HepG2 (cell line): Measurements from ENCODE around the gene GAS2. TPM values are rescaled to one million over a fixed set of nuclear protein-coding genes. Genes with fewer than 3 reads are reported as not detected.

ENCODE experiments used
- CREB1 ChIP-seq, 2 experiments: fragments of 450-650 bp in 1 of 2; IDR thresholded peaks; 2 replicates each; pipeline ENCODE4 v1.6.1; 2016 to 2017; ENCODE audit warnings: control low read depth in 1 of 2, mild to moderate bottlenecking in 1 of 2, missing compliant biosample characterization in 1 of 2, missing genetic modification characterization in 1 of 2
- ESRRA ChIP-seq: sonication (generic); formaldehyde crosslinking; IDR thresholded peaks from 2 replicates; pipeline ENCODE4 v1.5.1; 2020; ENCODE audit warnings: mild to moderate bottlenecking, low read depth, missing genetic modification reagents
- HDAC1 ChIP-seq: sonication (generic); formaldehyde crosslinking; IDR thresholded peaks from 2 replicates; pipeline ENCODE4 v1.5.1; 2020; ENCODE audit warnings: mild to moderate bottlenecking, missing genetic modification reagents
- ISX ChIP-seq: sonication (generic); formaldehyde crosslinking; conservative IDR thresholded peaks from 2 replicates; pipeline ENCODE4 v1.5.0; 2020; ENCODE audit warnings: missing genetic modification reagents
- NBN ChIP-seq: fragments of 450-650 bp; conservative IDR thresholded peaks from 2 replicates; pipeline ENCODE4 v1.6.1; 2017
- RBAK ChIP-seq: sonication (generic); formaldehyde crosslinking; IDR thresholded peaks from 2 replicates; pipeline ENCODE4 v1.5.1; 2020; ENCODE audit warnings: mild to moderate bottlenecking, missing genetic modification reagents
- REXO4 ChIP-seq: sonication (generic); formaldehyde crosslinking; IDR thresholded peaks from 2 replicates; pipeline ENCODE4 v1.8.0; 2022; ENCODE audit warnings: missing genetic modification reagents, mild to moderate bottlenecking, borderline replicate concordance
- SMC3 ChIP-seq: IDR thresholded peaks from 2 replicates; pipeline ENCODE4 v1.6.1; 2011; ENCODE audit warnings: low read length, improper control_type of control experiment
- SNAI1 ChIP-seq: sonication (generic); formaldehyde crosslinking; IDR thresholded peaks from 2 replicates; pipeline ENCODE4 v1.5.0; 2020; ENCODE audit warnings: mild to moderate bottlenecking, missing genetic modification reagents, borderline replicate concordance
- SOX13 ChIP-seq, 3 experiments: fragments of 450-650 bp in 1 of 3; sonication (generic) in 1 of 3; formaldehyde crosslinking in 1 of 3; IDR thresholded peaks in 2 of 3; conservative IDR thresholded peaks in 1 of 3; 2 replicates each; pipeline versions ENCODE4 v1.5.0 to v1.6.1; 2016 to 2020; ENCODE audit warnings: antibody characterized with exemption in 1 of 3, mild to moderate bottlenecking in 1 of 3, missing compliant biosample characterization in 1 of 3, missing genetic modification reagents in 1 of 3, moderate library complexity in 1 of 3
- STAG1 ChIP-seq: sonication (generic); formaldehyde crosslinking; IDR thresholded peaks from 2 replicates; pipeline ENCODE4 v1.4.0; 2020; ENCODE audit warnings: missing genetic modification reagents
- SUZ12 ChIP-seq: fragments of 150-350 bp; IDR thresholded peaks from 2 replicates; pipeline ENCODE4 v1.6.1; 2014; ENCODE audit warnings: low read depth, low read length
- TEAD3 ChIP-seq: optimal IDR thresholded peaks from 2 replicates; pipeline ENCODE3; 2016; ENCODE audit warnings: borderline replicate concordance
- ZFP41 ChIP-seq: sonication (generic); formaldehyde crosslinking; IDR thresholded peaks from 2 replicates; pipeline ENCODE4 v1.4.0; 2020; ENCODE audit warnings: mild to moderate bottlenecking, missing genetic modification reagents, borderline replicate concordance
- ZFYVE20 ChIP-seq: sonication (generic); formaldehyde crosslinking; IDR thresholded peaks from 2 replicates; pipeline ENCODE4 v1.8.0; 2023; ENCODE audit warnings: low read depth, mild to moderate bottlenecking, moderate library complexity, missing genetic modification reagents, borderline replicate concordance
- ZNF101 ChIP-seq: sonication (generic); formaldehyde crosslinking; IDR thresholded peaks from 2 replicates; pipeline ENCODE4 v1.4.0; 2020; ENCODE audit warnings: mild to moderate bottlenecking, low read depth, missing genetic modification reagents, borderline replicate concordance
- ZNF17 ChIP-seq: sonication (generic); formaldehyde crosslinking; IDR thresholded peaks from 2 replicates; pipeline ENCODE4 v1.5.0; 2020; ENCODE audit warnings: mild to moderate bottlenecking, missing genetic modification reagents
- ZNF224 ChIP-seq: sonication (generic); formaldehyde crosslinking; IDR thresholded peaks from 2 replicates; pipeline ENCODE4 v1.5.0; 2020; ENCODE audit warnings: mild to moderate bottlenecking, missing genetic modification reagents
- ZNF33B ChIP-seq: sonication (generic); formaldehyde crosslinking; IDR thresholded peaks from 2 replicates; pipeline ENCODE4 v1.5.1; 2020; ENCODE audit warnings: mild to moderate bottlenecking, missing genetic modification reagents
- ZNF644 ChIP-seq: IDR thresholded peaks from 2 replicates; pipeline ENCODE4 v1.6.1; 2016; ENCODE audit warnings: low read depth
- ZNF713 ChIP-seq: sonication (generic); formaldehyde crosslinking; IDR thresholded peaks from 2 replicates; pipeline ENCODE4 v1.4.0; 2020; ENCODE audit warnings: mild to moderate bottlenecking, missing genetic modification reagents
- ZNF772 ChIP-seq: sonication (generic); formaldehyde crosslinking; IDR thresholded peaks from 2 replicates; pipeline ENCODE4 v1.5.0; 2020; ENCODE audit warnings: mild to moderate bottlenecking, missing genetic modification reagents
- polyA plus RNA-seq, 8 experiments: library from polyadenylated mRNA; depleted of rRNA in 3 of 8; stranded (reverse) in 7 of 8; unstranded in 1 of 8; fragments of >200 nt; fragmentation: Illumina TruSeq in 4 of 8; extraction: Trizol in 4 of 8; gene quantifications; 2 replicates each; pipeline versions ENCODE4 v1.2.1 to v1.2.3, GENCODE V29; 2011 to 2016; ENCODE audit warnings: low read depth in 4 of 8, missing spikeins in 1 of 8, mixed read lengths in 1 of 8; ENCODE audit not compliant: insufficient read depth in 1 of 8
- total RNA-seq, 5 experiments: library from RNA; depleted of rRNA; stranded (reverse); fragments of >200 nt; fragmentation: Illumina TruSeq; extraction: Trizol; gene quantifications; 2 replicates each; pipeline ENCODE4 v1.2.3, GENCODE V29; 2016; ENCODE audit warnings: low read depth in 1 of 5
- TF ChIP-seq, protein P1 (sequence below): sonication (generic); formaldehyde crosslinking; IDR thresholded peaks from 2 replicates; pipeline ENCODE4 v1.5.1; 2020; ENCODE audit warnings: mild to moderate bottlenecking, moderate library complexity, missing genetic modification reagents
- TF ChIP-seq, protein P2 (sequence below): sonication (generic); formaldehyde crosslinking; IDR thresholded peaks from 2 replicates; pipeline ENCODE4 v1.5.0; 2020; ENCODE audit warnings: mild to moderate bottlenecking, missing genetic modification reagents, moderate library complexity
- TF ChIP-seq, protein P3 (sequence below): IDR thresholded peaks from 2 replicates; pipeline ENCODE4 v1.6.1; 2012; ENCODE audit warnings: low read depth, low read length, improper control_type of control experiment

GAS2 gene
- total and polyA plus RNA-seq, 2 of the 13 experiments (the other 11 are each of a cell fraction or from before 2014, with no cell fraction given) = 26.0 to 85.1 TPM

DNA sequence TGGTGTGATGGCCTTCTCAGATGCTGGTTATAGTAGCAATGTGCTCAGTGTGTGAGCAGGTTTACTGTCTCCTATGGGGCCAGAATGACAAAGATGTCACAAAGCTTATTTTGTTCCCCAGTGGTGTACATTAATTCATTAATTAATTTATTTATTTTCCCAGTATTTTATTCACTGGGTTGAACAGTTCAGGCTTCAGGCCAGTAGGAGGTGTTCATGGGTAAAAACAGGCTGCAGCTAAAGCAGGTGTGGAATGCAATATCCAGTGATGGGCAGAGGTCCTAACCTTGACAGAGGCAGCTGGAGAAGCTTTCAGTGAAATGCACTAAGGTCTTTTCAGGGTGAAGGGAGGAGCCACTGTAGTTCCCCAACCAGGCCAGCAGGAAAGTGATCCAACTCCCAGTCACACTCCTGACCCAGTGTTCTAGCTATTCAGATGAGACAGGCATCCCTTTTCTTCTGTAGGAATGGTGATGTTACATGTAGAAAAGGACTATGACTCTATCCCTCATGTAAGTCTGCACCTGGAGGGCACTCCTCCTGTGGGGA lies 33.0 kb upstream of the GAS2 start (continued):
- no peak for TF ChIP-seq ISX (CRISPR knock-in tag)
- TF ChIP-seq HDAC1 = no peak
- TF ChIP-seq RBAK (CRISPR knock-in tag) = no peak
- no peak for TF ChIP-seq ZNF101 (CRISPR knock-in tag)
- TF ChIP-seq ZNF17 = no peak
- TF ChIP-seq, protein P1, sequence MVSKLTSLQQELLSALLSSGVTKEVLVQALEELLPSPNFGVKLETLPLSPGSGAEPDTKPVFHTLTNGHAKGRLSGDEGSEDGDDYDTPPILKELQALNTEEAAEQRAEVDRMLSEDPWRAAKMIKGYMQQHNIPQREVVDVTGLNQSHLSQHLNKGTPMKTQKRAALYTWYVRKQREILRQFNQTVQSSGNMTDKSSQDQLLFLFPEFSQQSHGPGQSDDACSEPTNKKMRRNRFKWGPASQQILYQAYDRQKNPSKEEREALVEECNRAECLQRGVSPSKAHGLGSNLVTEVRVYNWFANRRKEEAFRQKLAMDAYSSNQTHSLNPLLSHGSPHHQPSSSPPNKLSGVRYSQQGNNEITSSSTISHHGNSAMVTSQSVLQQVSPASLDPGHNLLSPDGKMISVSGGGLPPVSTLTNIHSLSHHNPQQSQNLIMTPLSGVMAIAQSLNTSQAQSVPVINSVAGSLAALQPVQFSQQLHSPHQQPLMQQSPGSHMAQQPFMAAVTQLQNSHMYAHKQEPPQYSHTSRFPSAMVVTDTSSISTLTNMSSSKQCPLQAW (CRISPR knock-in tag) = no peak
- TF ChIP-seq, protein P2, sequence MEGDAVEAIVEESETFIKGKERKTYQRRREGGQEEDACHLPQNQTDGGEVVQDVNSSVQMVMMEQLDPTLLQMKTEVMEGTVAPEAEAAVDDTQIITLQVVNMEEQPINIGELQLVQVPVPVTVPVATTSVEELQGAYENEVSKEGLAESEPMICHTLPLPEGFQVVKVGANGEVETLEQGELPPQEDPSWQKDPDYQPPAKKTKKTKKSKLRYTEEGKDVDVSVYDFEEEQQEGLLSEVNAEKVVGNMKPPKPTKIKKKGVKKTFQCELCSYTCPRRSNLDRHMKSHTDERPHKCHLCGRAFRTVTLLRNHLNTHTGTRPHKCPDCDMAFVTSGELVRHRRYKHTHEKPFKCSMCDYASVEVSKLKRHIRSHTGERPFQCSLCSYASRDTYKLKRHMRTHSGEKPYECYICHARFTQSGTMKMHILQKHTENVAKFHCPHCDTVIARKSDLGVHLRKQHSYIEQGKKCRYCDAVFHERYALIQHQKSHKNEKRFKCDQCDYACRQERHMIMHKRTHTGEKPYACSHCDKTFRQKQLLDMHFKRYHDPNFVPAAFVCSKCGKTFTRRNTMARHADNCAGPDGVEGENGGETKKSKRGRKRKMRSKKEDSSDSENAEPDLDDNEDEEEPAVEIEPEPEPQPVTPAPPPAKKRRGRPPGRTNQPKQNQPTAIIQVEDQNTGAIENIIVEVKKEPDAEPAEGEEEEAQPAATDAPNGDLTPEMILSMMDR = peak; percentile 44
- peak; percentile 31 for TF ChIP-seq TEAD3
- TF ChIP-seq ZFYVE20 (CRISPR knock-in tag) = no peak
- no peak for TF ChIP-seq SOX13 (IDR thresholded peaks at IDR 0.05)
- TF ChIP-seq SOX13 (CRISPR knock-in tag; conservative IDR thresholded peaks at IDR 0.05 in 1 of 2, IDR thresholded peaks at IDR 0.05 in 1 of 2) = no peak
- no peak for TF ChIP-seq ZNF33B (CRISPR knock-in tag)
- peak; percentile 44 for TF ChIP-seq STAG1 (CRISPR knock-in tag)
- 0 out of 2 replicates have a peak, but pooled peaks have one; percentile 41 for TF ChIP-seq ZNF644 (CRISPR knock-in tag)
- no peak for TF ChIP-seq ZNF224
- no peak for TF ChIP-seq SNAI1 (CRISPR knock-in tag)
- no peak for TF ChIP-seq CREB1 (IDR thresholded peaks at IDR 0.05)
- no peak for TF ChIP-seq CREB1 (CRISPR knock-in tag; IDR thresholded peaks at IDR 0.05)
- TF ChIP-seq ZNF713 (CRISPR knock-in tag) = no peak
- no peak for TF ChIP-seq REXO4 (CRISPR knock-in tag)
- no peak for TF ChIP-seq ZNF772
- no peak for TF ChIP-seq ESRRA (CRISPR knock-in tag)
- TF ChIP-seq SUZ12 = no peak
- TF ChIP-seq SMC3 = peak; percentile 20; the same call in 1 of the 2 replicates
- TF ChIP-seq, protein P3, sequence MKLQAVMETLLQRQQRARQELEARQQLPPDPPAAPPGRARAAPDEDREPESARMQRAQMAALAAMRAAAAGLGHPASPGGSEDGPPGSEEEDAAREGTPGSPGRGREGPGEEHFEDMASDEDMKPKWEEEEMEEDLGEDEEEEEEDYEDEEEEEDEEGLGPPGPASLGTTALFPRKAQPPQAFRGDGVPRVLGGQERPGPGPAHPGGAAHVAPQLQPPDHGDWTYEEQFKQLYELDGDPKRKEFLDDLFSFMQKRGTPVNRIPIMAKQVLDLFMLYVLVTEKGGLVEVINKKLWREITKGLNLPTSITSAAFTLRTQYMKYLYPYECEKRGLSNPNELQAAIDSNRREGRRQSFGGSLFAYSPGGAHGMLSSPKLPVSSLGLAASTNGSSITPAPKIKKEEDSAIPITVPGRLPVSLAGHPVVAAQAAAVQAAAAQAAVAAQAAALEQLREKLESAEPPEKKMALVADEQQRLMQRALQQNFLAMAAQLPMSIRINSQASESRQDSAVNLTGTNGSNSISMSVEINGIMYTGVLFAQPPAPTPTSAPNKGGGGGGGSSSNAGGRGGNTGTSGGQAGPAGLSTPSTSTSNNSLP = peak; percentile 41; the same call in 1 of the 2 replicates
- TF ChIP-seq NBN = no peak
- no peak for TF ChIP-seq ZFP41
